HepG2 (cell line): ENCODE results near the gene AGMO.

Experiments used
- HCFC1 ChIP-seq: fragments of 150-350 bp; IDR thresholded peaks from 2 replicates; pipeline ENCODE4 v1.6.1; 2014; ENCODE audit warnings: low read depth, low read length
- HNRNPUL1 ChIP-seq: fragments of 200-400 bp; formaldehyde crosslinking; IDR thresholded peaks from 2 replicates; pipeline ENCODE4 v1.6.1; 2017; ENCODE audit warnings: low read depth, mild to moderate bottlenecking, low read length, moderate library complexity
- RARA ChIP-seq: IDR thresholded peaks from 2 replicates; pipeline ENCODE4 v1.6.1; 2016; ENCODE audit warnings: missing genetic modification reagents, missing compliant biosample characterization
- RNF2 ChIP-seq: fragments of 450-650 bp; conservative IDR thresholded peaks from 2 replicates; pipeline ENCODE4 v1.6.1; 2016; ENCODE audit warnings: low read depth
- ZNF543 ChIP-seq: sonication (generic); formaldehyde crosslinking; IDR thresholded peaks from 2 replicates; pipeline ENCODE4 v1.4.0; 2020; ENCODE audit warnings: mild to moderate bottlenecking, missing genetic modification reagents
- TF ChIP-seq, protein P1 (sequence below): sonication (generic); formaldehyde crosslinking; IDR thresholded peaks from 2 replicates; pipeline ENCODE4 v1.5.0; 2020; ENCODE audit warnings: mild to moderate bottlenecking, missing genetic modification reagents, moderate library complexity

GRCh38 chr7:15424468-15424867, 137.3 kb downstream of the AGMO start:
- TF ChIP-seq HCFC1 (no peak), ZNF543 (no peak), RARA (CRISPR knock-in tag) (no peak), RNF2 (no peak), HNRNPUL1 (no peak)
- TF ChIP-seq, protein P1, sequence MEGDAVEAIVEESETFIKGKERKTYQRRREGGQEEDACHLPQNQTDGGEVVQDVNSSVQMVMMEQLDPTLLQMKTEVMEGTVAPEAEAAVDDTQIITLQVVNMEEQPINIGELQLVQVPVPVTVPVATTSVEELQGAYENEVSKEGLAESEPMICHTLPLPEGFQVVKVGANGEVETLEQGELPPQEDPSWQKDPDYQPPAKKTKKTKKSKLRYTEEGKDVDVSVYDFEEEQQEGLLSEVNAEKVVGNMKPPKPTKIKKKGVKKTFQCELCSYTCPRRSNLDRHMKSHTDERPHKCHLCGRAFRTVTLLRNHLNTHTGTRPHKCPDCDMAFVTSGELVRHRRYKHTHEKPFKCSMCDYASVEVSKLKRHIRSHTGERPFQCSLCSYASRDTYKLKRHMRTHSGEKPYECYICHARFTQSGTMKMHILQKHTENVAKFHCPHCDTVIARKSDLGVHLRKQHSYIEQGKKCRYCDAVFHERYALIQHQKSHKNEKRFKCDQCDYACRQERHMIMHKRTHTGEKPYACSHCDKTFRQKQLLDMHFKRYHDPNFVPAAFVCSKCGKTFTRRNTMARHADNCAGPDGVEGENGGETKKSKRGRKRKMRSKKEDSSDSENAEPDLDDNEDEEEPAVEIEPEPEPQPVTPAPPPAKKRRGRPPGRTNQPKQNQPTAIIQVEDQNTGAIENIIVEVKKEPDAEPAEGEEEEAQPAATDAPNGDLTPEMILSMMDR (CRISPR knock-in tag), result no peak
